Measurements from ENCODE around the gene ACOT4. TPM values are rescaled to one million over a fixed set of nuclear protein-coding genes. Genes with fewer than 3 reads are reported as not detected.
A peak's percentile ranks its signal among the peaks of the same experiment; 100 is the strongest.
"Not testable (repeated sequence)": the region's sequence is repeated elsewhere in the genome, so short reads cannot be mapped to it uniquely, and the experiment has no call there.

The ACOT4 gene
- total and polyA plus RNA-seq, 2 of the 8 experiments (the other 6 are each of a cell fraction or from before 2014, with no cell fraction given) = 0.80 to 1.1 TPM

DNA sequence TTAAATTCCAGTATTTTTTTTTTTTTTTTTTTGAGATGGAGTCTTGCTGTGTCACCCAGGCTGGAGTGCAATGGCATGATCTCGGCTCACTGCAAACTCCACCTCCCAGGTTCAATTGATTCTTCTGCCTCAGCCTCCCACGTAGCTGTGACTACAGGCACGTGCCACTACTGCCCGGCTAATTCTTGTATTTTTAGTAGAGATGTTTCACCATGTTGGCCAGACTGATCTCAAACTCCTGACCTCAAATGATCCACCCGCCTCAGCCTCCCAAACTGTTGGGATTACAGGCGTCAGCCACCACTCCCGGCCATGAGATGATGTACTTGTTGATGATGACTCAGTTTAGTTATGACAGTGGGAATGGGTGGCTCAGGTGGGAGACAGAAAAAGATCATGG, 17.4 kb upstream of the ACOT4 start:
- H3K79me2 ChIP-seq (ENCODE audit: control insufficient read depth in 1 of 2, insufficient read depth in 2 of 2, low read length in 2 of 2); DNase-seq (ENCODE audit: low read depth in 1 of 2, low spot score in 2 of 2); H3K23me2 ChIP-seq (ENCODE audit: low read depth, low read length); H2AFZ ChIP-seq (ENCODE audit: low read length); H3K4ac ChIP-seq (replicated peaks; ENCODE audit: insufficient read length, low read depth, low read length); H4K8ac ChIP-seq (ENCODE audit: extremely low read depth, insufficient read depth, low read length); H3K23ac ChIP-seq (ENCODE audit: insufficient read length); H2BK12ac ChIP-seq (ENCODE audit: low read depth, low read length); H3K14ac ChIP-seq (ENCODE audit: insufficient read length); H3K9me3 ChIP-seq (ENCODE audit: insufficient read depth in 2 of 2, low read depth in 1 of 2, low read length in 1 of 2); H3K4me2 ChIP-seq (ENCODE audit: insufficient read depth in 1 of 2, low read depth in 2 of 2, low read length in 2 of 2); H3K36me3 ChIP-seq (ENCODE audit: control insufficient read depth in 2 of 4, insufficient read depth in 4 of 4, low read length in 3 of 4); H3K56ac ChIP-seq (replicated peaks; ENCODE audit: insufficient read length, low read depth, low read length); POLR2A ChIA-PET (ENCODE audit: partially characterized antibody); H4K5ac ChIP-seq (ENCODE audit: insufficient read length, low read depth, low read length); H3K27me3 ChIP-seq (replicated peaks in 1 of 4; ENCODE audit: control insufficient read depth in 3 of 4, extremely low read depth in 1 of 4, insufficient read depth in 3 of 4, low read length in 3 of 4); H3K4me3 ChIP-seq (ENCODE audit: extremely low read depth in 1 of 4, insufficient read depth in 2 of 4, low read depth in 3 of 4, low read length in 4 of 4); H3K9ac ChIP-seq (replicated peaks in 1 of 4; ENCODE audit: extremely low read depth in 1 of 4, low read depth in 3 of 4, low read length in 3 of 4); H4K20me1 ChIP-seq (replicated peaks in 1 of 2; ENCODE audit: control insufficient read depth in 1 of 2, insufficient read depth in 2 of 2, low read length in 2 of 2); H2AK5ac ChIP-seq (ENCODE audit: low read depth, low read length); H3K4me1 ChIP-seq (replicated peaks in 1 of 4; ENCODE audit: control insufficient read depth in 3 of 4, insufficient read depth in 4 of 4, low read length in 3 of 4); H2BK15ac ChIP-seq (ENCODE audit: low read length); H2BK5ac ChIP-seq (ENCODE audit: low read depth, low read length); H2BK20ac ChIP-seq (ENCODE audit: low read length); H3K79me1 ChIP-seq (ENCODE audit: low read depth, low read length); H2BK120ac ChIP-seq (replicated peaks; ENCODE audit: low read depth, low read length); H4K91ac ChIP-seq (replicated peaks; ENCODE audit: insufficient read length, low read length); H3K27ac ChIP-seq (ENCODE audit: low read depth, low read length); H3K18ac ChIP-seq (ENCODE audit: extremely low read depth, low read length): not testable (repeated sequence)
- CTCF ChIA-PET (ENCODE audit: partially characterized antibody) = interaction anchor here (0.6 to 1.6 kb wide), 3 partner anchors 35 to 310 kb away, joined by 3 read pairs; no protein-coding TSS in a partner anchor
- FAIRE-seq = peak; percentile 28
- 89% methylated on average over 7 of the region's 7 CpGs; no CpG with 5 or more reads in 1 of the 2 experiments for whole genome bisulfite sequencing, 2 experiments (ENCODE audit: extremely low coverage in 1 of 2, insufficient coverage in 1 of 2, insufficient read length in 1 of 2, insufficient replicate concordance in 2 of 2, low coverage in 1 of 2, low lambda C conversion rate in 2 of 2, missing lambda C conversion rate in 1 of 2)

Data from H1 (cell line).